OCI-LY7 (cell line): ENCODE results near the gene TMEM270.

Experiments
- CTCF ChIP-seq: fragments of 200-600 bp; sonication (generic); conservative IDR thresholded peaks from 2 replicates; pipeline ENCODE4 v1.5.1; 2014; ENCODE audit warnings: mild to moderate bottlenecking, antibody characterized with exemption, low read length, moderate library complexity, mixed read lengths
- EZH2phosphoT487 ChIP-seq: fragments of 200-600 bp; sonication (generic); IDR thresholded peaks from 2 replicates; pipeline ENCODE4 v1.6.1; 2018; ENCODE audit warnings: low read depth, borderline replicate concordance, mild to moderate bottlenecking, mixed run types, antibody characterized with exemption, low read length, moderate library complexity, mixed read lengths

GRCh38 chr7:73858807-73859206, 2.2 kb upstream of the TMEM270 start:
- TF ChIP-seq CTCF, result no peak
- TF ChIP-seq EZH2phosphoT487, result no peak
